ENCODE measurements around the gene MEG3.

DNA sequence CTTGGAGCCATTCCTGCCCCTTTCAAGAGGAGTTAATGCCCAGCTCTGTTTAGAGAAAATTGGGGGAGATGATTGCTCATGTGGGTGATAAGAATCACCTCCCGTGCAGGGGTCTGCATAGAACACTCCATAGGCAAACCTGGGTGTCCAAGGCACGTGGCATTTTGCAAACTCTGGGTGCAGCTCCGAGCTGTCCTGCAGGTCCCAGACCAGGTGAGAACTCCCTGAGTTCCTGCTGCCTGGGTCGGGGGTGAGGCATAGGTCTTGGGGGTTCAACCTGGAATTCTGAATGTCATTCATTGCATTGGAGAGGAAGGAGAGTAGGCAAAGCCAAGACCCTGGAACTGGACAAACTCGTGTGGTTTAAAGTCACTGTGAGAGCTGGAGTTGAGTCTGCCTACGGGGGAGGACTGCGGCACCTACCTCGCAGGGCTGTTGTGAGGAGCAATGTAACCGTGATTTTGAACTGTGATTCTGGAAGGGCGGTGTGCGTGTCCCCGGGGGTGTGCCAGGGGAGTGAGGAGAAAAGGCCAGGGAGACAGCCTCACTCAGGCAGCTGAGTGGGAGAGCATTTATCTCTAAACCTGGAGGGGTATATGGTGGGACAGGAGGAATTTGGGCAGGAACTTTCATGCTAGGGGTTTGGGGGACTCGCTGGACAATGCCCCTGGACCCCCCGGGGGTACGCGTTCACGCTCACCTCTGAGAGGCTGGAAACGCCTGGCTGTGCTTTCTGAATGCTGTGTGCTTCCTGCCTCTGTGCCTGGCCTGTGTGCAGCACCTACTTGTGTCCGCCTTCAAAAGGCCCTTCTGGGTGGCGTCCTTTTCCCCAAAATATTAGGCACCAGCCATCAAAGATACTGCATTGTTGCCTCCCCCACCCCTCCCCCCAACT, 30.4 kb downstream of the MEG3 start:
- TF ChIP-seq, protein P1, sequence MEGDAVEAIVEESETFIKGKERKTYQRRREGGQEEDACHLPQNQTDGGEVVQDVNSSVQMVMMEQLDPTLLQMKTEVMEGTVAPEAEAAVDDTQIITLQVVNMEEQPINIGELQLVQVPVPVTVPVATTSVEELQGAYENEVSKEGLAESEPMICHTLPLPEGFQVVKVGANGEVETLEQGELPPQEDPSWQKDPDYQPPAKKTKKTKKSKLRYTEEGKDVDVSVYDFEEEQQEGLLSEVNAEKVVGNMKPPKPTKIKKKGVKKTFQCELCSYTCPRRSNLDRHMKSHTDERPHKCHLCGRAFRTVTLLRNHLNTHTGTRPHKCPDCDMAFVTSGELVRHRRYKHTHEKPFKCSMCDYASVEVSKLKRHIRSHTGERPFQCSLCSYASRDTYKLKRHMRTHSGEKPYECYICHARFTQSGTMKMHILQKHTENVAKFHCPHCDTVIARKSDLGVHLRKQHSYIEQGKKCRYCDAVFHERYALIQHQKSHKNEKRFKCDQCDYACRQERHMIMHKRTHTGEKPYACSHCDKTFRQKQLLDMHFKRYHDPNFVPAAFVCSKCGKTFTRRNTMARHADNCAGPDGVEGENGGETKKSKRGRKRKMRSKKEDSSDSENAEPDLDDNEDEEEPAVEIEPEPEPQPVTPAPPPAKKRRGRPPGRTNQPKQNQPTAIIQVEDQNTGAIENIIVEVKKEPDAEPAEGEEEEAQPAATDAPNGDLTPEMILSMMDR (IDR thresholded peaks at IDR 0.05; ENCODE audit: insufficient read depth, low read length, poor library complexity, severe bottlenecking) = no peak
- TF ChIP-seq EZH2phosphoT487 (conservative IDR thresholded peaks at IDR 0.05; ENCODE audit: low read length) = no peak
